Measurements from ENCODE around the gene DNAJA4.

The DNAJA4 gene

DNA sequence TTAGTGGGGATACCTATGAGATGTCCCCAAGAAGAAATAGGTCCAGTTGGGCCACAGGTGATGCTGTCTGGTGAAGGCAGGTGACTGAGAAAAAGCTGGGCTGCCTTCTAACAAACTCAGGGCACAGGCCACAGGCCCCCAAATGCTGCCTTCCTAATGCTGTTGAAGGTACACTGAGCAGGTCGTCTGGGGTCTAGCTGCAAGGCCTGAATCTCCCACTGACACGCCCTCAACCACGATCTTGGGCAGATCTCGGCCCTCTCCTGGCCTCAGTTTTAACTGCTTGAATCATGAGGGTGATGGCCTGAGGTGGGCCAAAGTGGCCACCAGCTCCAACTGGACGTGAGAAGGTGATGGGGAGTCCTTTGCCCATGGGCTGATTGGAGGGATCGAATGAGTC lies 27.9 kb upstream of the DNAJA4 start:
- TF ChIP-seq, protein P1, sequence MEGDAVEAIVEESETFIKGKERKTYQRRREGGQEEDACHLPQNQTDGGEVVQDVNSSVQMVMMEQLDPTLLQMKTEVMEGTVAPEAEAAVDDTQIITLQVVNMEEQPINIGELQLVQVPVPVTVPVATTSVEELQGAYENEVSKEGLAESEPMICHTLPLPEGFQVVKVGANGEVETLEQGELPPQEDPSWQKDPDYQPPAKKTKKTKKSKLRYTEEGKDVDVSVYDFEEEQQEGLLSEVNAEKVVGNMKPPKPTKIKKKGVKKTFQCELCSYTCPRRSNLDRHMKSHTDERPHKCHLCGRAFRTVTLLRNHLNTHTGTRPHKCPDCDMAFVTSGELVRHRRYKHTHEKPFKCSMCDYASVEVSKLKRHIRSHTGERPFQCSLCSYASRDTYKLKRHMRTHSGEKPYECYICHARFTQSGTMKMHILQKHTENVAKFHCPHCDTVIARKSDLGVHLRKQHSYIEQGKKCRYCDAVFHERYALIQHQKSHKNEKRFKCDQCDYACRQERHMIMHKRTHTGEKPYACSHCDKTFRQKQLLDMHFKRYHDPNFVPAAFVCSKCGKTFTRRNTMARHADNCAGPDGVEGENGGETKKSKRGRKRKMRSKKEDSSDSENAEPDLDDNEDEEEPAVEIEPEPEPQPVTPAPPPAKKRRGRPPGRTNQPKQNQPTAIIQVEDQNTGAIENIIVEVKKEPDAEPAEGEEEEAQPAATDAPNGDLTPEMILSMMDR (conservative IDR thresholded peaks at IDR 0.05; ENCODE audit: low read length), result no peak

DNA sequence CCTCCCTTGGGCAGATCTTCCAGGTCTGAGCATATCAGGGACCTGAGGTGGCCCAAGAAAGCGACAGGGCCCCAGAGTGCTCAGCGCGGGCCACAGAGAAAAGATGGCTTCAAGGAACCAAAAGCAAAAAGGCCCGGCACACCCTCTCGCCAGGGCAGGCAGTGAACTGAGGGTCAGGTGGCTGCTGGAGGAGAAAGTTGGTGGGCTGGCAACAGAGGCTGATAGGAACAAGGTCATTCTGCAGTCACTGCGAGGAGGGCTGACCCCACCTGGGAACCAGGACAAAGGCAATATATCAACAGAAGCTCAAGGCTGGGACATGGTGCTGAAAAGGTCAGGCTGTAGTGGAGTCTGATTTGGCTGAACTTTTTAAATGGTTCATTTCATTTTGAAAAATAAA lies 27.2 kb upstream of the DNAJA4 start:
- no peak for DNase-seq (ENCODE audit: low read depth)
- TF ChIP-seq, protein P1 (conservative IDR thresholded peaks at IDR 0.05; ENCODE audit: low read length), result no peak

More for the DNA sequence above, 27.9 kb upstream of the DNAJA4 start:
- no peak for DNase-seq (ENCODE audit: low read depth)
- H3K4me3 ChIP-seq (ENCODE audit: low read length), result no peak overlapping the region

DNA sequence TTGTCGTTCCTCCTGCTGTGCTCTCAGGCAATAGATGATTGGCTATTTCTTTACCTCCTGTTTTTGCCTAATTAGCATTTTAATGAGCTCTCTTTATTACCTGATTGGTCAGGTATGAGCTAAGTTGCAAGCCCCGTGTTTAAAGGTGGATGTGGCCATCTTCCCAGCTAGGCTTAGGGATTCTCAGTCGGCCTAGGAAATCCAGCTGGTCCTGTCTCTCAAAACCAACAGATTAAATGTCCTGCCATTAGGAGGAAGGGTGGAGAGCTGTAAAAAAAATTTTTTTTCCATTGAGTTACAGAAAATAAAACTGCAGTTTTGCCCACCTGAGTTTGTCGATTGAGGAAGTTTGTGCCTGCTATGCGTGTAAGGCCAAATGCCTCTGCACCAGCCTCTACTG lies 24.6 kb upstream of the DNAJA4 start:
- TF ChIP-seq, protein P1 (conservative IDR thresholded peaks at IDR 0.05; ENCODE audit: low read length), result no peak

More for the DNA sequence above, 27.2 kb upstream of the DNAJA4 start:
- no peak overlapping the region for H3K4me3 ChIP-seq (ENCODE audit: low read length)

DNA sequence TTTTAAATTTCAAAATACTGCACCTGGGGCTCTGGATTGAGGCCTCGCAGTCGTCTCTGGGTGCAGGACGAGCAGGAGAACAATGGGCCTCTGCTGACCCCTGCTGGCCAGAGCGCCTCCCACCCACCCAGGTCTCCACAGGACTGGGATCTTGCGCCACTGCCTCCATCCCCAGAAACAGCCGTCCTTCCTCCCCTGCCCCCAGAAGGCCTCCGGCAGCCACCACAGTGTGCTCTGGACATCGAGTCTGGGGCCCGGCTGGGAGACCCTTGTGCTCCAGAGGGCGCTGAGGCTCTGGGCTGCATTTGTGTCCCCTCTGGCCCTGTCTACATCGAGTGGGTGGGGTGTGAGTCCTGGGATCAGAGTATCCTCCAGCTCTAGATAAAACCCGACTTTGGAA lies 23.3 kb upstream of the DNAJA4 start:
- TF ChIP-seq, protein P1 (conservative IDR thresholded peaks at IDR 0.05; ENCODE audit: low read length), result peak; percentile 86
- H3K4me3 ChIP-seq (ENCODE audit: low read length), result no peak overlapping the region
- peak; percentile 64 for DNase-seq (ENCODE audit: low read depth)

More for the DNA sequence above, 24.6 kb upstream of the DNAJA4 start:
- no peak for DNase-seq (ENCODE audit: low read depth)
- H3K4me3 ChIP-seq (ENCODE audit: low read length), result no peak overlapping the region

DNA sequence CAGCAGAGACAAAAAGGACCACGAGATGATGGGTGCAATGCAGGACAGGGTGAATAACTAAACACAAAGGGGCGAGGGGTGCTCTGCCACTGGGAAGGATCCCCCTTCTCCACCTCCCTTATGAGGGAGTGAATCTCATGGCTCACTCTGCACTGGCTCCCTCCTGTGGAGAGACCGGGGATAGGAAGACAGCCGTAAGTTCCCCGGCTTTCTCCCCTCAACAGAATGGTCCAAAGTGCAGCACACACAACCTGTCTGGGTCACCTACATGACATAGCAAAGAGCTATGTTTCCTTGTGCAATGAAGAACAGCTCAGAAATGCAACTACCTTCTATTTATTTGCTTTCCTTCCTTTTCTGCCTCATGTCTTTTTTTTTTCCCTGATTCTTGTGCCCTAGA lies 22.2 kb upstream of the DNAJA4 start:
- no peak overlapping the region for H3K4me3 ChIP-seq (ENCODE audit: low read length)
- DNase-seq (ENCODE audit: low read depth), result no peak
- TF ChIP-seq, protein P1 (conservative IDR thresholded peaks at IDR 0.05; ENCODE audit: low read length), result peak; percentile 57

DNA sequence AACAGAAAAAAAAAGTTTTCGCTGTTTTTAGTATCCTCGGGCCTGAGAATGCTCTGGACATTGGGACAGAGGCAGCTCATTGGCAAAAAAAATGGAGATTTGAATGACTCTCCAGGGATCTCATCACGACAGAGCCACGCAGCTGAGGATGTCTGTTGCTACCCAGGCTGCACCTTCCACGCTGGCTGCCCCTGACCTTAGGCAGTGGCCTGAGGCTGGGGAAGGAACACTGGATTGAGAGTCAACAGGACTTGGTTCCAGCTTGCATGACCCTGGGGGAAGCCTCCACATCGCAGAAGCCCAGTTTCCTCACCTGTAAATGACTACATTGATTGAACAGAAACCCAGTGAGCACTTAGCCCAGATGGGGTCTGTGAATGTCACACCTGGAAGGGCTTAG lies 21.3 kb upstream of the DNAJA4 start:
- no peak for DNase-seq (ENCODE audit: low read depth)
- H3K4me3 ChIP-seq (ENCODE audit: low read length), result no peak overlapping the region
- TF ChIP-seq, protein P1 (conservative IDR thresholded peaks at IDR 0.05; ENCODE audit: low read length), result no peak

DNA sequence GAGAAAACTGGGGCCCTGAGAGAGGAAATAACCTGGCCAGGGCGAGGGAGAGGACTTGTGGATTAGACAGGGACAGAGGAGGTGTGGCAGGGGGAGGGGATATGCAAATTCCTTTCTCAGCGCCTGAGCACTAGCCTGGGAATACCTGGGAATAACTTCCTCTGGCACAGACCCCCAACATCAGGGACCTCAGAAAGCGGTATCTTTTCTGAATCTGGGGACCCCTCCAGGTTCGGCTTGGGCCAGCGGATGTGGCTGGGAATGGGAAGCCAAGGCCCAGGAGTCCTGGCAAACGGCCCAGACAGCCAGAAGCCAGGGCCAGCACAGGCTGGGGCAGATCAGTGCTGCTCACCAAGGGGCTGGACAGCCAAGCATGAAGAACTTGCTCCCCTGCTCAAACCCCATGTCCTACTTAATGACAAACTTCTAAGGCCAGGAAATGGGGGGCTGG lies 20.8 kb upstream of the DNAJA4 start:
- DNase-seq (ENCODE audit: low read depth), result no peak
- TF ChIP-seq, protein P1 (conservative IDR thresholded peaks at IDR 0.05; ENCODE audit: low read length), result no peak
- H3K4me3 ChIP-seq (ENCODE audit: low read length), result no peak overlapping the region
